Measurements from ENCODE around the gene PRPF19.

The PRPF19 gene

DNA sequence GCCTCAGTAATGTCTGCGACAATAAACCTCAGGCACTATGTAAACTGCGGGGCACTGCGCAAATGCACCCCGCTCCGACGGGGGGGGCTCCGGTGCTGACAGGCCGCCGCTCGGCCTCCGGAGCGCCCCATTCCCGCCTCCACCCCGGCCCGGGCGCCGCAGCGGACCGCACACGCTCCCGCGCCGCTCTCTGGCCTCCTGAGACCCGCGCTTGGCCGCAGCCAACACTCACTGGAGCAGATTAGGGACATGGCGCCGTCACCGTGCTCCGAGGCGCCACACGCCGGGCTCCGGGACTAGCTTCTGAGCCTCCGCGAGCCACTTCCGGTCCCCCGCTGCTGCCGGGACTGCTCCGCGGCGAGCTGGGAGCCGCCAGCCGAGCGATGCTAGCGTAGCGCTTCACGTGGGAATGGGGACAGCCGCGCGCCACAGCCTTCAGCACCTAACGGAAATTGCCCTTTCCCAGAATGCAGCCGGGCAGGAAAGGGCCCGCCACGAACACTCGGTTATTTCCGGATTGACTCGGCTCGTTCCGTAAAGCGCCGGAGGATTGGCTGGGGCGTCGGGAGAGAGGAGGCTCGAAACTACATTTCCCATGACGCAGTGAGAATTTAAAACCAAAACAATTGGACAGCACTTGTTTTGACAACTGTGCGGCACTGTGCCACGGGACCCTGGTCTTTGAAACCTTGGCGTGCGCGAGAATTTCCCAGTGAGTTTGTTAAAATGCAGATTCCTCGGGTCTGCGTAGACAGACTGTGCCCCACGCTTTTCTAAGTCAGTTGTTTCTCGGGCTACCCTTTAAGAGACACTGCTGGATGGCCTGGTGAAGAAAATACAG, at the start of gene PRPF19:
Gene PRPF19, minus strand, starts transcription at position 454 of the 841 bp plus-strand sequence. Its CDS starts 203 bp downstream, at position 251.
- in situ Hi-C loops (cut with HindIII; ENCODE audit: low sequenced_read_pairs): no loop called here

DNA sequence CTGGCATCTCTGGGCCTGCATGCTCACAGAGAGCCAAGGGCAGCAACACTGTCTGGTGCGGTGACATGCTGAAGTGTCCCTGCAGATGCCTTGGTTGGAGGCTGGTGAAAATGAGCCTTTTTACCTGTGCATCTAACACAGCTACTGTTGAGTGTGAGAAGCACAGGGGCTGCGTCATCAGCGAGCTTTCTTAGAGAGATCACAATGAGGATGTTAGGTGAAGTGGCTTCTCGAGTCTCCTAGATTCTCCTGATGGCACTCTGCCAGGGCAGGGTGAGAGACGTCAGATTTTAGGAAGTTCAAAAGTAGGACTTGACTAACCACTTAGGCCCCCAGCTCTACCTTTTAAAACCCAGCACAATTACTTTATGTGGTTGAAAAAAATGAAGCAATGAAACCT, 49.2 kb upstream of the PRPF19 start:
- in situ Hi-C loops (cut with HindIII; ENCODE audit: low sequenced_read_pairs): no loop called here

DNA sequence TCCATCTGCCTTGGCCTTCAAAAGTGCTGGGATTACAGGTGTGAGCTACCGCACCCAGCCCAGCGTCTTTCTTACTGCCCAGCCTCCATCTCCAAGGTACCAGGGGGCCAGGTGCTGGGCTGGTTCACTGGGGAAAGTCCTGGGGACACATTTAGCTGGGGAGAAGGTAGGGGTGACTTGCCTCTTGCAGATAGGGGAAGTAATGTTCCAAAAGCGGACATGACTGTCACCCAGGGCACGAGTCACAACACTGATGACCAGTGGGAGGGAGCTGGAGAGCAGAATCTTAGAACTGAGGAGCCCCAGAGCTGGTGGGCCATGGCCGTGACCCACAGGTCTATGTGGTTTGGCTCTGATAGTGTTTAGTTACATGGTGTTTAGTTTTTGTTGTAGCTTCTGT, 48.0 kb upstream of the PRPF19 start:
- in situ Hi-C loops (cut with HindIII; ENCODE audit: low sequenced_read_pairs): no loop called here

DNA sequence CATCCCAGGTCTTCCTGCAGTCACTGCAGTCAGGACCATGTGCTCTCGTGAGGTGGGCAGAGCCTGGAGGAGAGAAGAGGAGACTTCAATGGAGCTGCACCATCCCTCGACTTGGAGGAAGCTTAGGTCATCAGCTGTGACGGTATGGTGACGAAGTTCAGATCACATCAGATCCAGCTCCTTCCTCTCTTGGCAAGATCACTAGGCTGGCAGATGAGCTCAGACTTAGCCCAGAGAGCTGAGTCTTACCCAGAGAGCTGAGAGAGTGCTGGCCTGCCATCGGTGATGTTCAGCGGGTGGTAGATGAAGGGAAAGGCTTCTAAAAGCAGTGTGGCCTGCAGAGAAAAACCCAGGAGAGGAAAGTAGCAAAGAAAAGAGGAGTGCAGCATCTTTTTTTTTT, 47.4 kb upstream of the PRPF19 start:
- in situ Hi-C loops (cut with HindIII; ENCODE audit: low sequenced_read_pairs): no loop called here

DNA sequence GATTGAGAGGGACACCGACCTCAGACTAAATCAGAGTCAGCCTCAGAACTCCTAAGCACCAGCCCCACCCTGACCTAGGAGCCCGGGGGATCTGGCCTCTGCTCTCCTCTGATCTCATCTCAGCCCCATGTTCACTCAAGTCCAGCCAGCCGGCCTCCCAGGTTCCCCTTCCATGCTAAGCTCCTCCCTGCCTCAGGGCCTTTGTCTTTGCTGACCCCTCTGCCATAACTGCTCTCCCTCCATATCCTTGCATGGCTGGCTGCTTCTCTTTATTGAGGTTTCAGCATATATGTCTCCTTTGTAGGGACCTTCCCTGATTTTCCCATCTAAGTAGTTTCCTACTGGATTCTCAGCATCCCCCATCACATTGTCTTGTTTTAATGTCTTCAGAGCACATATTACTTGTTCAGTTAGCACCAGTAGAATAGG, 46.4 kb upstream of the PRPF19 start:
- in situ Hi-C loops (cut with HindIII; ENCODE audit: low sequenced_read_pairs): no loop called here

DNA sequence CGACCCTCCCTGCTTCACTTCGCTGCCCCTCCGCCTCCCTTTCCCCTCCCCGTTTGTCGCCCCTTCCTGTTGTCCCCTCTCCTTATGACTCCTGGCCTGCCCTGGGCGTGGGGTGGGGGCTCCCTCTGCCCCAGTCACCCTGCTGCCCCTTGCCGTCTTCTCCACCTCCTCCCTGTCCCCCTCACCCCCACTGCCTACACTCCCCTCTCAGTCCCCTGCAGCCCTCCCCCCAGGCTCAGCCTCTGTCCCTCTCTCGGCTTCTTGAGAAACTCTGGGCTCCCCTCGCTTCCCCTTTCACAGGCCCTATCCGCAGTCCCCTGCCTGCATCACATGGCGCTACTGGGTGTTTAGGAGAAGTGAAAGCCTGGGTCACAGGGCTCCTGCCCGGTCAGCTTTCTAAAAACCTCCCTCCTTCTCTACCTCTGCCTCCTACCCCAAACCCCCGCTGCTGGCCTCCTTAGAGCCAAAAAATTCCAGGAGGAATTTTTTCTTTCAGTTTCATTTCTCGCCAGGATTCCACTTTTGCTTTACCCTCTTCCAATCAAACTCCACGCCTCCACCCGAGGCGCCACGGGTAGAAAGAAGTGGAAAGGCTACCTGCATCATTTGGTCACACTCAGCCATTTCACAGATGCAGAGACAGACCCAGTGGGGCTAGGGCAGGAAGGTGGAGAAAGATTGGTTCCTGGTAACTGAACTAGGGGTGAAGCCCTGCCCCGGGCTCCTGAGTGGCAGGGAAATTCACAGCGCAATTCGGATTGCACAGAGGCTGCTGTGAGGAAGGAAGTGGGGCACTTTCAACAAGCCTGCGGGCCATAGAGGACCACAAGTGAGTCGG, 45.7 kb upstream of the PRPF19 start, which contains the start of gene SLC15A3:
Gene SLC15A3, minus strand, starts transcription at position 273 of the 838 bp plus-strand sequence. CDS start 625 bp downstream, outside the sequence.
- in situ Hi-C loops (cut with HindIII; ENCODE audit: low sequenced_read_pairs): no loop called here

DNA sequence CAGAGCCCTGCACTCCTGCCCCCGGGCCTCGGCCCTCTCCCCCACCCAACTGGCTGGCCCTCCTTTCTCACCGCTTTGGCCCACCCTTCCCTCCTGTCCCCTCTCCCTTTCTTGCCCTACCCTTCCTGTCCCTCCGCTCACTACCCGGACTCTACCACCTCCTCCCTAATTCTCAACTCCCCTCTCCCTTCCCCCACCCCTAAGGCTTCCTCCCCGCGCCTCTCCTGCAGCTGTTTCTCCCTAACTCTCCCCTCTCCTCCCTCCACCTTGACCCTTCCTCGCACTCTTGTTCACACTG, 45.2 kb upstream of the PRPF19 start:
- in situ Hi-C loops (cut with HindIII; ENCODE audit: low sequenced_read_pairs): no loop called here

DNA sequence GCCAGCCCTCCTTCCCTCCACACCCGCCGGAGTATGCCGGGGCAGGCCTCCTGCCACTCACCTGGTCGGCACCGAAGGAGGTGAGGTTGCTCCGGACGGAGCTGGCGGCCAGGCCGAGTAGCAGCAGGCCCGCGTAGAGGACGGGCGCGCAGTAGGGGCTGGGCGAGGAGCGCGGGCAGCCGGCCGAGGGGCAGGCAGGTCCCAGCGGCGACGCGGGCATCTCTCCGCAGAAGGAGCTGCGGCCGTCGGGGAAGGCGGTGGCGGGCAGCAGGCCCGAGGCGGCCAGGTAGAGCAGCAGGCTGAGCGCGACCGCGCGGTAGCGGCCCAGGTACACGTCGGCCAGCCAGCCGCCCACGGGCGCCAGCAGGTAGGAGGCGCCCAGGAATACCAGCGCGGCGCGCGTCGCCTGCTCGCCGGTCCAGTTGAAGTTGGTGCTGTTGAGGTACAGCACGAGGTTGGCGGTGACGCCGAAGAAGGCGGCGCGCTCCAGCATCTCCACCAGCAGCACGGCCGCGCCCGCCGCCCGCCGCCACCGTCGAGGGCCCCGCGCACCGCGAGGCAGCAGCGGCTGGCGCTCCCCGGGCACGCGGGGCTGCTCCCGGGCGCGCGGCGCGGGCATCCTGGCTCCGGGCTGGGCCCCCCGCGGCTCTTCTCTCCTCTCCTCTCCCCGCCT, 44.7 kb upstream of the PRPF19 start:
- in situ Hi-C loops (cut with HindIII; ENCODE audit: low sequenced_read_pairs): no loop called here

DNA sequence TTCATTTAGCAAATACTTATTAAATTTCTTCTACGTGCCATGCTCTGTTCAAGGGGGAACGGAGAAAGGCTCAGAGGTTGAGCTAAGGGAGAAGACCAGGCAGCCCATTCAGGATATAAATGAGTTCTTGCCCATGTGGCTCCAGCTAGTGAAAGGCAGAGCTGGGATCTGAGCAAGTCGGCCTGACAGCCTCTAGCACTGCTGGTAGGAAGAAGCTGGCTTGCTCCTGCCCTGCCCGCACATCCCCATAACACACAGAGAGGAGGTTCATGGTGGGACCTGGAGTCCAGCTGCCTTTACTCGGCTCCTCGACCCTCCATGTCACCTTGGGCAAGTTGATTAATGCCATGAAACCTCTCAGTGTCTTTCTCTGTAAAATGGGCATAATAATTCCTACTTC, 43.6 kb upstream of the PRPF19 start:
- in situ Hi-C loops (cut with HindIII; ENCODE audit: low sequenced_read_pairs): no loop called here

DNA sequence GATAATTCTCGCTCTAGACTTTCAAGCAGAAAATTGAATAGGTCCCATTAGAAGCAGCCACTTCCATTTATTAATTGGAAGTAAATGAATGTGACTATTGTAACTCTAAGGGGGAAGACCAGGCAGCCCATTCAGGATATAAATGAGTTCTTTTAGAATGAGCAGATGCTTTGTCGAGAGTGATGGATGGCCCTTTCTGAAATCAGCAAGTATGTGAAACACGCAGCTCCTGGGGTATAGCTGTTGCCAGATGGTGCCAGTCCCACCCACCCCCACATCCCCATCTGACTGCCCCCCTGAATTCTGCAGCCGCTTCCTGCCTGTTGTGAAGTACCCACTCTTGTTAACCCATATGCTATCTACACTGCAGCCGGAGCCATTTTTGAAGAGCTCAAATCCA, 41.9 kb upstream of the PRPF19 start:
- in situ Hi-C loops (cut with HindIII; ENCODE audit: low sequenced_read_pairs): no loop called here

DNA sequence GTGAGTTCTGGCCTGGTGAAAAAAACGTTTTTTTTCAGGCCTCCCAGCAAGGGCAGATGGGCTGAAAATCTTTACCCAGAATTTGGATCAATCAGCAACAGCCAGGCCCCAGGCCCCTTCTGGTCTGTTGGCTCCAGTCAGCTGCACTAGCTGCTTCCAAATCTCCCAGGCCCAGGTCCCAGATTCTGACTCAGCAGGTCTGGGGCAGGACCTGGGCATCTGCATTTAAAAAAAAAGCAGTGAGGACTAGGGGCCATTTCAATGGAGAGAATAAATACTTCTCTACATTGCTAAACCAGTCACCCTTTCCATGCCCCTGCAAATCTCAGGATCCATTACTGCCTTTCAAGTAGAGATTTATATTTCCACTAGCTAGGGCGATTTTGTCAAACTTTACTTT, 41.3 kb upstream of the PRPF19 start:
- in situ Hi-C loops (cut with HindIII; ENCODE audit: low sequenced_read_pairs): no loop called here

DNA sequence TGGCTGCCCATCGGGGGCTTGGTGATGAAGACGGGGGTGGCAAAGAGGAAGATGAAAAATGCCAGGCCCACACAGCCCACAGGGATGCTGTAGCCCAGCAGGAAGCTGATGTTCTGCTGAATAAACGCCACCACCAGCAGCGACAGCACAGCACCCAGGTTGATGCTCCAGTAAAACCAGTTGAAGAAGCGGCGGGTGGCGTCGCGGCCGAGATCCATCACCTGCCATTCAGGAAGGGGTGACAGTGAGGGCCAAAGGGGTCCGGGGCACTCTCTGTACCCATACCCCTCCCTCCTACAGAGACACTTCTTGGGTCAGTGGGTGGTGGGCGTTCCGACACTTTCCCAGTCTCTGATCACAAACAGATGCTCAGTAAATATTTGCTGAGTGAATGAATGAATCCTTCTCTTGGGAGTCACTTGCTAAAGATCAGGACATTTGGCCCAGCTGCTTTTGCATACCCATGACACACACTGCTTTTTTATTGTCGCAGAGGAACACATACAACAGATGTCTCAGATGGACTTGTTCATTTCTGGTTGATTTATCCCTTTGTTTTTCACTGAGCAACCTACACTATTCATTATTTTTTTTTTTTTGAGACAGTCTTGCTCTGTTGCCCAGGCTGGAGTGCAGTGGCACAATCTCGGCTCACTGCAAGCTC, 40.3 kb upstream of the PRPF19 start:
- in situ Hi-C loops (cut with HindIII; ENCODE audit: low sequenced_read_pairs): no loop called here

DNA sequence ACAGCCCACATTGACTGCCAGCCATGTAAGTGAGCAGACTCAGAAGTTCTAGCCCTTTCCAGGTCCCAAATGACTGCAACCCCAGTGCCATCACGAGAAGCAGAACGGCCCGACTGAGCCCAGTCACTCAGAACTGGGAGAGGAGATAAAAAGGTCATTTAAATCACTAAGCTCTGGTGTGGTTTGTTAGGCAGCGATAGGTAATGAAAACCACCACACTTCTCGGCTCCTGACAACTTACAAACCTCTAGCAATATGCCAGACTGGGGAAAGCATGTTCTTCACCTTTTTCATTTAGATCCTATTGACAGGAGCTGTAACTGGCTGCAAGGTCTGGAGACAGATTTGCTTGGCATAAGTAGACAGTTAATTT, 38.9 kb upstream of the PRPF19 start:
- in situ Hi-C loops (cut with HindIII; ENCODE audit: low sequenced_read_pairs): no loop called here

DNA sequence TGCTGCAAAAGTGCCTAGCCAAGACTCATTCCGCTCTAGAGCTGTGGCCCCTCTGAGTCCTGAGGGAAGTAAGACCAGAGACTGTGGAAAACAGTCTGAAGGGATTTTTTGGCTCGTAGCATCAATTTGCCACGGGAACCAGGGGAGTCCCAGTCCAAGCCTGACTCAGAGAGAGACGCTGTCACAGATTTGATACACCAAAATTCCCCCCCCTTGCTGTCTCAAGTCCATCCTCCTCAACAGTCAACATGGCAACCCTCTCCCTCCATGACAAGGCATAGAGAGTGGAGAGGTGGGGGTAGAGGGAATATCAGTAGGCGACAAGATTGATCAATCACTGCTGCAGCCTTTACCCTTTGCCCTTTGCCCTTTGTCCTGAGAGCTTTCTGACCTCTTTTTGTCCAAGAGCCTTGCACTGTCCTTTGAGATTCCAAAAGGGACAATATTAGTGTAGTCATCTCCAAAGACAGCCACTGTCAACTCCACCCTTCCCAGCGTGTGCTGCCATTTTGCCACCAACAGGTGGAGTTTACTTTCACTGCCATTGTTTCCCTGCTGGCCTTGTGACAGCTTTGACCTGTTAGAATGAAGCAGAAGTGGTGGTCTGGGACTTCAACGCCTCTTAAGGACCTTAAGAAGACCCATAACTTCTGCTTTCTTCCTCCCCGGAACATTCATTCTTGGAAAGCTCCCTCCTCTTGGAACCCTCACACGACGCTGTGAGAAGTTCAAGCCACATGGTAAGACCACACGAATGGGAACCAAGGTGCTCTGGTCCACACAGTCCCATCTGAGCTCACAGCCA, 38.3 kb upstream of the PRPF19 start:
- in situ Hi-C loops (cut with HindIII; ENCODE audit: low sequenced_read_pairs): no loop called here

DNA sequence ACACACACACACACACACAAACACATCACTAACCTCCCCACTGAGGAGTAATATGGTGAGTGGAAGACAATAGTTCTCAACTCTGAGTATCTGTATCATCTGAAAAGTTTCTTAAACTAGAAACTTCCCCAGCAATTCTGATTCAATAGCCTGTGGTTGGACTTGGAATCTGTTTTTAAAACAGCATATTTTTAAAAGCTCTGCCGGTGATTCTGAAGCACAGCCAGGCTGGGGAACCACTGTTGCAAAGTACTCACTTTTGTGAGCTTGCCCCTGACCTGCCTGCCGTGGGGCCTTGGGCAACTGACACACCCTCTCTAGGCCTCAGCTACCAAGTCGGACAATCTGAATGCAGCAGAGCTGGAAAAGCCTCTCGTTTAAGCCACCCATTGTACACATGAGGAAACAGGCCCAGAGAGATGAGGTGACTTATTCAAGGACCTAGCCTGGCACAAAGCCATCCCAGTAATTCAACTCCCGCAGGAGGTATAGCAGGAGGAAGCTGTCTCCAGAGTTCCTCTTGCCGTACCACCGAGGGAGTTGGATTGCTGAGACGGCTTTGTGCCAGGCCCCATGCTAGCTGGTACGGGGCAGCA, 36.7 kb upstream of the PRPF19 start:
- in situ Hi-C loops (cut with HindIII; ENCODE audit: low sequenced_read_pairs): no loop called here

DNA sequence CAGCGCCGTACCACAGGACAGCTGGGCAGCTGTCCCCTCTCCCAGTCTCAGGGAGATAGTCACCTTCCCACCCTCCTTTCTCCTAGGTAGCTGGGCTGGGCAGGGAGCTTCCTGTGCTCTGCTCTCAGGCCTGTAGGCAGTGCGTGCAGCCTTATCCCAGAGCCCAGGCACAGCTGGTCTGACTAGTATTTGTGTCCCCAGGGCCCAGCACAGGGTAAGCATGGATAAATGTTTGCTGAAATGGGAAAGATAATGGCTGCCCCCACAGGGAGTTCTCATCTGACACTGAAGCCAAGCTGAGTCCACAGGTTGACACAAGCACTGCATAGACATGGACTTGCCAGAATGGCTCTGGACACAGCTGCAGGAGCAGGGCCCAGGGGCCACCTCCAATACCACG, 35.8 kb upstream of the PRPF19 start:
- in situ Hi-C loops (cut with HindIII; ENCODE audit: low sequenced_read_pairs): no loop called here

DNA sequence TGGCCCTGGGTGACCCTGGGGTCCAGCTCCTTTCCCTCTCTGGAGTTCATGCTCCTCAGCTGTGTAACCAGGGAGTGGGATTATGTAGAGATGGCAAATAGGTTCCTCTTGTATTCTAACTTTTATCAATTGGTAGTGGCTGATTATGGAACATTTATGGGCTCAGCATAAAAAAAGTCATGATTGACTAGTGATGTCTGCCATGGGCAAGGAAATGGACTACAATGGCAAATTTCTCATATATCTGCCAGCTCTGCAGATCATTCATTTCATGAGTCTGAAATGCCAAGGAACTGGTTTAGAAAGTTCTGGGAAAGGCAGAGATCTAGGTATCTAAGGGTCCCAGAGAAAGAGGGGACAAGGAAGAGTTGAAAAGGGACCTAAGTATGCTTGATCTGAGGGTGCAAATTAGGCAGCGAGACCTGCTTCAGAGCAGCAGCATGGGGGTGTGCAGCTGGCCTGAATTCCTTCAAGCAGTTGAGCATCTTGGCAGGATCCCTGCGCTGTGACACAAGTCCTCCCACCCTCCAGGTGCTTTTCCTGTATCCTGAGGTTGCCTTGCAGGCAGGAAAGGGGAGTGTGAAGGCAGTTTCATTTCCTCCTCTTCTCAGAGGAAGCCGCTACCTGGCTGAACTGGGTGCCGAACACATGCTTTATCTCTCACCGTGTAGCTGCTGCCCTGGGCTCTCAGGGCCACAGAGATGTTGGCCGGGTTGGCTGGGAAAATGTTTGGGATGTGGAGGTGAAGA, 35.2 kb upstream of the PRPF19 start:
- in situ Hi-C loops (cut with HindIII; ENCODE audit: low sequenced_read_pairs): no loop called here

DNA sequence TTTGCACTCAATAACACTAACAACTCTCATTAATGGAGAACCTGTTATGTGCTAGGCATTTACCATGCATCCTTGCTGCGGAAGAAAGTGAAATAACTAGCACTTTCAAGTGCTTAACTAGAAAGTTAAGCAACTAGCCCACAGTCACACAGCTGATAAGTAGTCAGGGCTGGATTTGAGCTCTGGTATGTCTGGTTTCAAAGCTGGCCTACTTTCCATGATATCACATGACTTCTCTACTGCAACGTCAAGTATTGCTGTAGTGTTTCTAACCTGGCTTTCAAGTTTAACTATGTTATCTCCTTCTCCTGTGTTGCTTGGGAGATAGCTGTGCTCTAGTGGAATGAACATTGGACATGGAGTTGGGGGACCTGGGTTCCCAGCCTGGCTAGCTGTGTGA, 33.5 kb upstream of the PRPF19 start:
- in situ Hi-C loops (cut with HindIII; ENCODE audit: low sequenced_read_pairs): no loop called here

DNA sequence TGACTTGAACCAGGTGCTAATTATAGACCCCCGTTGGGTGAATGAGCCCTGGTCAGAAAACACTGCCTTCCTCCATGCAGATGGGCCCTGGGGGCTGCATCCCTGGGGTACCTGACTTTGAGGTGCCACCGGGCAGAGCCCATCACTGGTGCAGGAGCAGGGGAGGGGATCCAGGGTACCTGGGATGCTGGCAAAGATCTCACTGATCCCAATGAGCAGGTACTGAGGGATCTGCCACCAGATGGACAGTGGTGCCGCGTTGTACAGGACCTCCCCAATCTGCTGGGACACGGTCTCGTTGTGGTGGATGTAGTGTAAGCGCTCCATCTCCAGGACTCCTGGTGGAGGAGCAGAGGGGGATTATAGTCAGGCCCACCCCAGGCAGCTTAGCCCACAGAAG, 32.9 kb upstream of the PRPF19 start:
- in situ Hi-C loops (cut with HindIII; ENCODE audit: low sequenced_read_pairs): no loop called here
